ENCODE results near the gene LRP1.

DNA sequence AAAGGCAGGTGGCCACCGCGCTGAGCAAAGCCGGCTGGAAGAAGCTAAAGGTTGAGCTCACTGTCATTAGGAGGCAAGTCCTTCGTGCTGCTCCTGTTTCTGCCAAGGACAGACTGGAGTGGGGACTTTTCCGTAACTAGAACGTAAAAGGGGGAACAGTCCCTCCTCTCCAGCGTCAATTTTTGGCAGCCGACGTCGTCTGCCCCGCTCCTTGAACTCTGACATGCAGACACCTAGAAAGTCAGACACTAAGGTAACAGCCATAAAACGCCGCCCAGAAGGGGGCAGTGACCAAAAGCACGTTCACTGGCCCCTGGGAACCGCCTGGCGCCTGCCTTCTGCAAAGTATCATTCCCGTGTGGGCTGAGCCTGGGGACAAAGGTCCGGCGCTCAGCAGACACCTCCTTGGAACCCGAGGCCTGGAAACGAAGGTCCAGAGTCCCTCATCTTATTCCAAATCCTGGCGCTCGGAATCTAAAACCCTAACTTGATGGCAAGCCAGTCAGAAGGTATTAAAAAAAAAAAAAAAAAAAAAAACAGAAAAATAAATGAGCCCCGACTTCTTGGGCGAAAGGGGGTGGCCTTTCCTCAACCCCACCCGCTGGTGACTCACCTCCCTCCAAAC, 1.1 kb upstream of the LRP1 start:
- peak; percentile 54 for TF ChIP-seq CTCF (conservative IDR thresholded peaks at IDR 0.05; ENCODE audit: low read length)
- no peak for TF ChIP-seq EZH2phosphoT487 (IDR thresholded peaks at IDR 0.05; ENCODE audit: borderline replicate concordance)

All from Loucy (cell line).